ENCODE data around the gene CDYL2.

CDYL2 gene

DNA sequence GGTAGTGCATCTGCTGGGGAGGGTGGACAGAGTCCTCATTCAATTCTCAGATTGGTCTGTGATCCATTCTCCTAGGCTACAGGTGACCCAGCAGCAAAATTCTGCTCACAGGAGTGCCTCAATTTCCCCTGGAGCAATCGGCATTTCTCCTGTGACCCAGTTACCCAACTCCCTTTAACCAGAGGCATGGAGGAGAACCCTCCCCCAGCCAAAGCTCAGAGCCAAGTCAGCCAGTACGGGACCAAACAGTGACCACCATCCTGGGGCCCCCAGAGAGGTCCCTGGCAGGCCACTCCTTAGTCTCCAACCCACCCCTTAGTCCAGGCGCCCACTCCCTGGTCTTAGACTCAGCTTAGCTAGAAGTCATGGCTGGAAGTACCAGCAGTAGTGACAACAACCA, 188.0 kb downstream of the CDYL2 start:
- Histone ChIP-seq H3K27ac (ENCODE audit: low read depth, low read length) (no peak overlapping the region), H3K36me3 (ENCODE audit: control insufficient read depth, low read length) (no peaks in the 10 kb centered on the region), H3K79me2 (ENCODE audit: control insufficient read depth, low read length) (no peaks in the 10 kb centered on the region), H3K4me1 (ENCODE audit: control insufficient read depth, low read length) (no peaks in the 10 kb centered on the region), H3K4me2 (ENCODE audit: low read length) (no peak overlapping the region), H3K27me3 (ENCODE audit: control insufficient read depth, low read length) (no peaks in the 10 kb centered on the region), H3K9me3 (ENCODE audit: control insufficient read depth, insufficient read depth, low read length) (no peaks in the 10 kb centered on the region), H3K4me3 (ENCODE audit: low read length) (no peak overlapping the region), H3K9me2 (replicated peaks; ENCODE audit: control insufficient read depth, low read length) (no peaks in the 10 kb centered on the region), H3F3A (ENCODE audit: control insufficient read depth, insufficient read depth) (no peaks in the 10 kb centered on the region), H4K20me1 (ENCODE audit: control insufficient read depth, insufficient read depth, low read depth, low read length) (no peaks in the 10 kb centered on the region)
- TF ChIP-seq EZH2phosphoT487 (IDR thresholded peaks at IDR 0.05; ENCODE audit: borderline replicate concordance, low read length): no peak
- TF ChIP-seq, protein P1, sequence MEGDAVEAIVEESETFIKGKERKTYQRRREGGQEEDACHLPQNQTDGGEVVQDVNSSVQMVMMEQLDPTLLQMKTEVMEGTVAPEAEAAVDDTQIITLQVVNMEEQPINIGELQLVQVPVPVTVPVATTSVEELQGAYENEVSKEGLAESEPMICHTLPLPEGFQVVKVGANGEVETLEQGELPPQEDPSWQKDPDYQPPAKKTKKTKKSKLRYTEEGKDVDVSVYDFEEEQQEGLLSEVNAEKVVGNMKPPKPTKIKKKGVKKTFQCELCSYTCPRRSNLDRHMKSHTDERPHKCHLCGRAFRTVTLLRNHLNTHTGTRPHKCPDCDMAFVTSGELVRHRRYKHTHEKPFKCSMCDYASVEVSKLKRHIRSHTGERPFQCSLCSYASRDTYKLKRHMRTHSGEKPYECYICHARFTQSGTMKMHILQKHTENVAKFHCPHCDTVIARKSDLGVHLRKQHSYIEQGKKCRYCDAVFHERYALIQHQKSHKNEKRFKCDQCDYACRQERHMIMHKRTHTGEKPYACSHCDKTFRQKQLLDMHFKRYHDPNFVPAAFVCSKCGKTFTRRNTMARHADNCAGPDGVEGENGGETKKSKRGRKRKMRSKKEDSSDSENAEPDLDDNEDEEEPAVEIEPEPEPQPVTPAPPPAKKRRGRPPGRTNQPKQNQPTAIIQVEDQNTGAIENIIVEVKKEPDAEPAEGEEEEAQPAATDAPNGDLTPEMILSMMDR (IDR thresholded peaks at IDR 0.05; ENCODE audit: low read depth, low read length, poor library complexity, severe bottlenecking): no peak

DNA sequence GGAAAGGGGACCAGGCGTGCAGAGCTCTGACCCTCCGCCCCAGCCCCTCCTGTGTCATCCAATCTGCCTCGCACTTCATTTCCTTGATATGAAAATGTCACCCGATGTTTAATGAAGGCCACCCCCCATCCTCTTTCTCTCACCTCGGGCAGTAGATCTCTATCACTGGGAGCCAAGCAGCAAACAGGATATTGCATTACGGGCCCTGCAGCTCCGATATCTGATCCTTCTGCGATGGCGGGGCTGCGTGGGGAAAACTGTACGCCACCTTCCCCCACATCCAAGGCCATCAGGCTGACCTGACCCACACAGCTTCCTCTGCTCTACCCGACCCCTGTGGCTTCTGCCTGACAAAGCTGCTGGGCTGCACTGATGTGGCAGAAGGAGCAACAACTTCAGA, 188.7 kb downstream of the CDYL2 start:
- no peaks in the 10 kb centered on the region for H3K9me2 ChIP-seq (replicated peaks; ENCODE audit: control insufficient read depth, low read length)
- H4K20me1 ChIP-seq (ENCODE audit: control insufficient read depth, insufficient read depth, low read depth, low read length): no peaks in the 10 kb centered on the region
- no peaks in the 10 kb centered on the region for H3K36me3 ChIP-seq (ENCODE audit: control insufficient read depth, low read length)
- H3K4me1 ChIP-seq (ENCODE audit: control insufficient read depth, low read length): no peaks in the 10 kb centered on the region
- H3K4me3 ChIP-seq (ENCODE audit: low read length): no peak overlapping the region
- TF ChIP-seq, protein P1 (IDR thresholded peaks at IDR 0.05; ENCODE audit: low read depth, low read length, poor library complexity, severe bottlenecking): no peak
- no peak for TF ChIP-seq EZH2phosphoT487 (IDR thresholded peaks at IDR 0.05; ENCODE audit: borderline replicate concordance, low read length)
- H3K79me2 ChIP-seq (ENCODE audit: control insufficient read depth, low read length): no peaks in the 10 kb centered on the region
- no peak overlapping the region for H3K4me2 ChIP-seq (ENCODE audit: low read length)
- H3K27me3 ChIP-seq (ENCODE audit: control insufficient read depth, low read length): no peaks in the 10 kb centered on the region
- no peaks in the 10 kb centered on the region for H3K9me3 ChIP-seq (ENCODE audit: control insufficient read depth, insufficient read depth, low read length)
- H3F3A ChIP-seq (ENCODE audit: control insufficient read depth, insufficient read depth): no peaks in the 10 kb centered on the region
- no peak overlapping the region for H3K27ac ChIP-seq (ENCODE audit: low read depth, low read length)

DNA sequence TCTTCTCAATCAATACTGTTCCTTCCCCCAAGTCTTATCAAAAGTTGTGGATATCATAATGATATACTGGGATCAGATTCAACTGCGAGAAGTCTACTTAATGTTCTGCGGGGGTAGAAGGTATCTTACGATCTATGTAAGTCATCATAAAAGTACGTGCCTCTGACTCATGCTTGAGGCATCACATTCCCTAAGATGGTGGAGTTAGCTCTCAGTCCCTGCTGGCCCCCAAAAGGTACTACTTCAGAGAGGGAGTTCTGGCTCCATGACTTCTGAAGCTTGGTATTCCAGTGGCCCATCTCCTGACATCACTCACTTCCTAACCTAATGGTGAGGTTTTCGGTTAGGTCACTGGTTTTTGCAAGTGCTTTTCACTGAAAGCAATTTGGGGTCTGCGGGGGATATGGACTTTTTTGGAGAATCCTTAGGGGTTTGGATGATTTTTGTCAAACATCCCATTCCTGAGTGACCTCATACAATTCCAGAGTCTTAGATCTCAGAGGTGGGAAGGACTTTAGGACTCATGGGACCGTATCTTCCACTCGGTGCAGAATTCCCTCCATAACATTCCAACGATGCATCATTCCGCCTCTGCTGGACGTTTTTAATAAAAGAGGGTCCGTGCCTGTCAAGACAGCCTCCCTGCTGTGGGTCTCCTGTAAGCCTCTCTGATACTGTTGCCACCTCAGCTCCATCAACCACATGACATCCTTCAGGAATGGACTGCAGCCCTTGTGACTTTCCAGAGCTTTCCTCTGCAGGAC, 189.3 kb downstream of the CDYL2 start:
- no peaks in the 10 kb centered on the region for H3K36me3 ChIP-seq (ENCODE audit: control insufficient read depth, low read length)
- H3K27me3 ChIP-seq (ENCODE audit: control insufficient read depth, low read length): no peaks in the 10 kb centered on the region
- TF ChIP-seq, protein P1 (IDR thresholded peaks at IDR 0.05; ENCODE audit: low read depth, low read length, poor library complexity, severe bottlenecking): no peak
- no peak for TF ChIP-seq EZH2phosphoT487 (IDR thresholded peaks at IDR 0.05; ENCODE audit: borderline replicate concordance, low read length)
- H3K79me2 ChIP-seq (ENCODE audit: control insufficient read depth, low read length): no peaks in the 10 kb centered on the region
- no peak overlapping the region for H3K4me3 ChIP-seq (ENCODE audit: low read length)
- H3K4me2 ChIP-seq (ENCODE audit: low read length): no peak overlapping the region
- H3K9me3 ChIP-seq (ENCODE audit: control insufficient read depth, insufficient read depth, low read length): no peaks in the 10 kb centered on the region
- H3K27ac ChIP-seq (ENCODE audit: low read depth, low read length): no peak overlapping the region
- no peaks in the 10 kb centered on the region for H4K20me1 ChIP-seq (ENCODE audit: control insufficient read depth, insufficient read depth, low read depth, low read length)
- no peaks in the 10 kb centered on the region for H3K9me2 ChIP-seq (replicated peaks; ENCODE audit: control insufficient read depth, low read length)
- H3K4me1 ChIP-seq (ENCODE audit: control insufficient read depth, low read length): no peaks in the 10 kb centered on the region
- H3F3A ChIP-seq (ENCODE audit: control insufficient read depth, insufficient read depth): no peaks in the 10 kb centered on the region

Measured in DOHH2 (cell line).